HG03280 (cell line): ENCODE data around the gene LRRC47.
A peak's percentile ranks its signal among the peaks of the same experiment; 100 is the strongest.

Source experiments
- ATAC-seq: cut with Tn5 transposase; IDR thresholded peaks from one replicate; pipeline ENCODE4 v1.9.1; 2021; ENCODE audit warnings: mild to moderate bottlenecking, moderate library complexity; ENCODE audit not compliant: unreplicated experiment

LRRC47 gene

GRCh38 chr1:3787349-3787715 lies 9.0 kb downstream of the LRRC47 start:
- no peak for ATAC-seq

- no peak for ATAC-seq
These were observed 9.6 kb downstream of the LRRC47 start for GRCh38 chr1:3786468-3787348.

GRCh38 chr1:3785456-3786157 lies 10.7 kb downstream of the LRRC47 start:
- ATAC-seq: no peak

GRCh38 chr1:3785045-3785444 lies 11.3 kb downstream of the LRRC47 start:
- no peak for ATAC-seq

DNA sequence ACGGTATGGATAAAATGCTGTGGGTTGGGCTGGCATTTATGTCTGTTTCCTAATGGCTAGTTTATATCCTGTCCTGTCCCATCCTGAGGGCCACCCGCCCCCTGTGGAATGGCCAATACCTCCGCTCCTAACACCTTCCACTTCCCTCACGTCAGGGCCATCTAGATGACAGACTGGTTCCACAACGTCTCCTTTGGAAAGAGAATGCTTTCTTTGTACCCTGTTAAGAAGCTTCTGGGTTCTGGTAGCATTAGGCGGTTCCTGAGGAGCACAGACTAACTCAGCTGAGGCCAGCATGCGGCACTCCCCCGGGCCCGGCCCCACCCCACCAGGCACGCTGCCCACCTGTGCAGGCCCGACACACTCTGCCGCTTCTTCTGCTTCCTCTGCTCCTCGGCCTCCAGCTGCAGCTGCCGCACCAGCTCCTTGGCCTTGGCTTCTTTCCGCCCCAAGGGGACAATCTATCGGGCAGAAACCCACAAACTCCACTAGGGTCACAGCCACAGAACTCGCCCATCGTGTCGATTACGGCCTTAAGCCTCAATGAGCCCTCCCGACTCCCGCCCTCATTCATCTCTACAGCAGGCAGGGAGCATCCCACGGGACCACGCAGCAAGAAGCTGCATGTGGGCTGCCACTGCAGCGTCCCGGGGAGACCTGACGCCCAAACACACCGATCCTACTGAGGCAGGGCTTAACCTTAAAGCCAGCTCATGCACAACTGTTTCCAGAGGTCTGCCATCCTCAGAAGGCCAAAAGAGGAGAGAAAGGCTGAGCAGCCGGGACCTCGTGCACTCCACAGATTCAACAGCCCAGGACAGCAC lies 12.4 kb downstream of the LRRC47 start:
- ATAC-seq: no peak

DNA sequence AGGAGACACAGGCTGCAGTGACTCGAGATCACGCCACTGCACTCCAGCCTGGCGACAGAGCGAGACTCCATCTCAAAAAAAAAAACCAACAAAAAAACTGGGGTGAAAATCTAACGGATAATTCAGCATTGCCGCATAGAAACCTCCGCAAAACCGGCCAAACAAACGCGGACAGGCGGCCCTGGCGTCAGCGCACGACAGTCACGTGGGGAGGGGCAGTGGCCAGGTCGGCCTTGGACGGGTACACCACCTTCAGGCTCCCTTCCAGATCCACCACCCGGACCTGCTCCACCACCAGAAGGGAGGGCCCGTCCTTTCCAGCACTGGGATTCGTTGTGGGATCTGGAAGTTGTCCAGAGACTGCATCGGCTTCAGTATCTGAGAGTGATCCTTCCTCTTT lies 15.4 kb downstream of the LRRC47 start:
- ATAC-seq: no peak

DNA sequence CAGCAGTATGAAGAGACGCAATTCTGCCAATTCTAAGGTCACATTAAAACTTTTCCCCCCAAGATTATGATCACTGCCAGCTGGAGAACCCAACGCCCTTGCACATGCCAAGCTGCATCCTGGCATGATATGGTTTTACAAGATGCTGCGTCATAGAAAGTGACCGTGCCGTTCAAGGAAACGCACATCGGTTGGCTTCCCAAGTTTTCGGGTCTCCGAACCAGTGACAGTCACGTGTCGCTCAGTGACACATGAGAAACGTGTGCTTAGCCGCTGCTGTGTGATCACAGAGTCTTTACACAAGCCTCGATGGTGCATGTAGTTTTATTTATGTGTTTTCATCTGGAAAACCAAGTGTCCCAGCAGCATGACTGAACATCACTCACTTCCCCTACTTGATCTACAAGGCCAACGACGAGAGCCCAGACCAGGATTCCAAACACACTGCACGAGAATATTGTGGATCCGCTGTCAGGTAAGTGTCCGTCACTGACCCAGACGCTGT lies 16.3 kb downstream of the LRRC47 start:
- no peak for ATAC-seq

DNA sequence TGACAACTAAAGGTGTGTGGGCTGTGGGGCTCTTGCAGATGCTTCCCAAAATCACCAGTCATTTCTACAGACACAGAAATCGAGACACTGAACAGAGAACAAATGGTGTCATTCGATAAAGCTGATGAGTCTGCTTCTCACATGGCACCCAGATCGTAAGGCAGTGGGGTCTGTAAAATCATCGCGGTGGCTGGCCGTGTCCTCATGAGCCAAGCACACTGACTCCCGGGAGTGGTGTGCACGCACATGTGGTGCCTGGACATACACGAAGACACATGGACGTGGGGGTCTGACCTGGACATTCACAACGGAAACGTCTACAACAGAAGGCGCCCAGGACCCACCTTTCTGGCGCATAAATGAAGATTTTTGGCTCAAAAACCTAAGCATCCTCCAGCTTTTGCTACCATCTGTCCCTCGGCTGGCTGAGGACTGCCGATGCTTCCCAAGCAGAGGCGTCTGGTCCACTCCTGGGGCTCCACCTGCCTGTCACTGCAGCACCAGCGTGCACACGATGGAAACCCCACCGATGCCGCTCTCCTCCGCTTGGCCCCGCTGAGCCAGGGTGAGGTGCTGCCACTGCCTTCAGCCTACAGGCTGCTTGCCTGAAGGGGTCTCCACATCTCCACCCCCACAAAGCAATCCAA lies 16.9 kb downstream of the LRRC47 start:
- no peak for ATAC-seq

GRCh38 chr1:3778590-3779264 lies 17.6 kb downstream of the LRRC47 start:
- no peak for ATAC-seq

GRCh38 chr1:3777647-3778589 lies 18.4 kb downstream of the LRRC47 start:
- no peak for ATAC-seq

DNA sequence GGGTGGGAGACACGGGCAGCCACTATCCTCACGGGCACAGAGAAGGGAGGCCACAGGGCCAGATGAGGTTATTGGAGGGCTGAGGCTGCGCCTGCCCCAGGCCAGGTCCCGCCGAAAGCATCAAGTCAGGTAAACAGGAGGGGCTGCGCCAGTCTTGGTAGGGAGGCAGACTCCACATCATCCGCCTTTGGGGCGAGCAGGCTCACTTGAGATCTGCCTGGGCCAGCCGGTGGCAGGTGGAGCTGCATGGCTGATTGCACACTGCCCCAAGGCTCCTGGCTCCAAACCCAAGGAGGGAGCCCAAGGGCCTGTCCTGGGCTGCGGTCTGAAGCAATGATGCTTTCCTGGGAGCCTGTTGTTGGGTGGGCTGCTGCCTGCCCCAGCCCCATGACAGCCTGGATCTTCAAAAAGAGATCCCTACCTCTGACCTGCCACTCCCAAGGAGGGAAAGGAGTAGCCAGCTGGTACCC lies 19.2 kb downstream of the LRRC47 start:
- ATAC-seq: no peak

GRCh38 chr1:3776231-3776961 lies 19.9 kb downstream of the LRRC47 start:
- ATAC-seq: no peak

GRCh38 chr1:3775490-3776230 lies 20.6 kb downstream of the LRRC47 start:
- ATAC-seq: peak; percentile 28

DNA sequence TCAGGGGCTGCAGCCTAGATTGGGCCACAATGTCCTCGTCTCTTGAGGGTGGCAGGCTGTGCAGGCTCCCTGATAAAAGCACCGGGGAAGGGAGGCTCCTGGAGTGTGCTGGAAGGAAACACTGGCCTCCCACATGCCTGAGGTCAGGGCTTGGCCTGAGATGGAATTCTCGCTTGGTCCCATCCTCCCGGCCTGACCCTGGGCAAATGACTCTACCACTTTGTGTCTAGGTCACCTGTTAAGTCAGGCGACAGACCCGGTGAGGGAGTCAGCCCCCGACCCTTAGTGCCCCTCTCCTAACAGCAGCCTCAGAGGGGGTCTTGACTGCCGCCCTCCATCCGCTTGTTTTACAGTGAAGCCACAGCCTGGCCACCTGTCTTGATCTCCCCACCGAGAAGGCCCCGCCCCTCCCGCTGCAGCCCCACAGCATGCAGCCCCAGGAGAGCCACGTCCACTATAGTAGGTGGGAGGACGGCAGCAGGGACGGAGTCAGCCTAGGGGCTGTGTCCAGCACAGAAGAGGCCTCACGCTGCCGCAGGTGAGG lies 21.3 kb downstream of the LRRC47 start:
- ATAC-seq: no peak

DNA sequence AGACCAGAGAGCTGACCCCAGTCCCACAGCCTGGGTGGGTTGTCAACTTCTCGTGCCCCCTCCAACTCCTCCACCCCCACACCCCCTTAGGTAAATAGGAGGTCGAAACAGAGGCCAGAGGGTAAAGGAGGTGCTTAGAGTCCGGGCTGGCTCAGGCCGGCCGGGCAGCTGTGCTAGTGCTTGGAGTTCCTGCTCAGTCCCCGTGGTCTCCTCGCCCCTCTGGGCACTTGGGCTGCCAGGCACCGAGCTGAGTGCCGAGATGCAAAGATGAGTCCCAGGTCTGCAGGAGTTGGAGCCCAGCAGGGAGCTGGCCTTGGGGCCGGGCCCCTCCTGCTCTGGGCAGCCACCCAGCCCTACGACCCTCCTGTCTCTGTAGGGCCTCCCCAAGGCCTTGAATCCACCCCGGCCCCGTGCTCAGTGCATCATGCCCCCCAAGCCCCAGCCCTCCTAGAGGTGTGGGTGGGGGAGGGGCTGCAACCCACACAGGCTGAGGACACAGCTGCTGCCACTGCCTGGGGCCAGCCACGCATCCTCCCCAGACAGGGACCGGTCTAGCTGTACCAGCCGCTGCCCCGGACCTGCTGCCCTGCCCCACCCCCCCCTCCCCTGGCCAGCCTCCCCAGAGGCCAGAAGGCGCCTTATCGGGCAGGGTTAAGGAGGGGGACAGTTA lies 21.9 kb downstream of the LRRC47 start:
- no peak for ATAC-seq

DNA sequence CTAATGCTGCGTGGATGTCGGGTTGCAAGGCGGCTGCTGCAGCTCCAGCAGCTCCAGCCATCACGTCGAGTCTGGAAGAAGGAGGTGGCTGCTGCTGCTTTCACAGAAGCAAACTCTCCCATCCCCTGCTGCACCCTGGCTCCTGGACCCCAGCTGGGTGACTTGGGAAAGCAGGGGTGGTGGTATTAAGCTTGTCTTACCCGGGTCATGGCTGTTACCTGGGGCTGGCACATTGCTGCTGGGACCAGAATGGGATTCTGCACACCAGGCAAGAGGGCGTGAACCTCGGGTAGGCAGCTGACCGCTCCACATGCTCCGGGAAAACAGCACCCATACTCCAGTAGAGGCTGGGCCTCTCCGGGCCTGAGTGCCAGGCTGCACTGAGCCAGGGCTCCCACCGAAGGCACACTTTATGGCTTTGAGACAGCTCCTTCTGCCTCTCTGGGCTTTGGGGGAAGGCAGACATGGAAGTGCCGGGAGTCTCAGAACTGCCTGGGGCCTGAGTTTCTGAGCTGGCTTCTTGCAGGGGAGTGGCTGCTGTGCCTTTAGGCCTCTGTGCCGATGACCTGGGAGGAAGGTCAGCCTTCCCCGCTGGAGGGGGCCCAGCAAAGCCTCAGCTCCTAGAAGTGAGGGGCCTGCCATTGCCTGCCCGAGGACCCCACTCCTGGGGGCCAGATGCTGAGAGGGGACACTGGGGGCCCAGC lies 22.6 kb downstream of the LRRC47 start:
- no peak for ATAC-seq
